Esophagus muscularis mucosa (tissue), 4 donors: Measurements from ENCODE around the gene IL6. TPM values are rescaled to one million over a fixed set of nuclear protein-coding genes. Genes with fewer than 3 reads are reported as not detected.
A peak's percentile ranks its signal among the peaks of the same experiment; 100 is the strongest.
"Not testable (repeated sequence)": the region's sequence is repeated elsewhere in the genome, so short reads cannot be mapped to it uniquely, and the experiment has no call there.

Experiments used
- DNase-seq: peaks from one replicate; pipeline ENCODE4 v3.0.0-alpha.2; 2017; ENCODE audit errors: extremely low spot score
- H3K27ac ChIP-seq, 4 donors: fragments of 200-600 bp; sonication (generic); replicated peaks in 1 of 4; 1 replicate in 3 of 4; 2 replicates in 1 of 4; pipeline ENCODE4 v1.5.1; 2016 to 2019; ENCODE audit warnings: mild to moderate bottlenecking in 1 of 4
- H3K27me3 ChIP-seq, 4 donors: fragments of 200-600 bp; sonication (generic); one replicate each; pipeline versions ENCODE4 v1.5.1 to v1.6.0; 2016 to 2019
- H3K36me3 ChIP-seq, 4 donors: fragments of 200-600 bp; sonication (generic); one replicate each; pipeline ENCODE4 v1.5.1; 2016 to 2019
- H3K4me1 ChIP-seq, 4 donors: fragments of 200-600 bp; sonication (generic); one replicate each; pipeline ENCODE4 v1.5.1; 2016 to 2019
- H3K4me3 ChIP-seq, 4 donors: fragments of 200-600 bp; sonication (generic); 1 replicate in 2 of 4; 2 replicates in 2 of 4; pipeline ENCODE4 v1.5.1; 2016 to 2019; ENCODE audit warnings: mild to moderate bottlenecking in 4 of 4, moderate library complexity in 1 of 4
- H3K9me3 ChIP-seq, 4 donors: fragments of 200-600 bp; sonication (generic); 1 replicate in 3 of 4; 2 replicates in 1 of 4; pipeline ENCODE4 v1.5.1; 2016 to 2019
- CTCF ChIP-seq, 3 experiments: fragments of 200-600 bp in 2 of 3; fragments of 450-650 bp in 1 of 3; sonication (generic) in 2 of 3; IDR thresholded peaks; one replicate each; pipeline ENCODE4 v1.5.1; 2017 to 2019; ENCODE audit warnings: antibody characterized with exemption in 3 of 3, mild to moderate bottlenecking in 2 of 3, moderate library complexity in 1 of 3
- EP300 ChIP-seq: sonication (generic); formaldehyde crosslinking; IDR thresholded peaks from one replicate; pipeline ENCODE4 v1.6.1; 2017; ENCODE audit warnings: antibody characterized with exemption
- POLR2A ChIP-seq: fragments of 450-650 bp; IDR thresholded peaks from one replicate; pipeline ENCODE4 v1.6.1; 2017; ENCODE audit warnings: antibody characterized with exemption, moderate library complexity, mild to moderate bottlenecking, low read depth
- POLR2AphosphoS5 ChIP-seq, 2 donors: sonication (generic); formaldehyde crosslinking; IDR thresholded peaks; one replicate each; pipeline ENCODE4 v1.6.1; 2017; ENCODE audit warnings: antibody characterized with exemption in 2 of 2
- WGBS: methylation state at CpG from one replicate; pipeline ENCODE4 v1.1.5; 2018; 5-methylcytosine and 5-hydroxymethylcytosine counted together
- intact Hi-C: fragments of 100-400 bp; cut with DNase I; formaldehyde crosslinking; loops from one replicate; pipeline ENCODE4 v1.15.1; 2023
- total RNA-seq, 4 donors: library from RNA; depleted of rRNA; stranded (reverse); fragments of >200 nt; gene quantifications; one replicate each; pipeline versions ENCODE4 v1.1.0 to v1.2.1, GENCODE V29; 2016

Gene IL6
- total RNA-seq = 10 to 100 TPM in 1 of 4 donors, 1 to 10 TPM in 2, under 1 TPM in 1; 0.83 to 51.4 (median 3.4) TPM

GRCh38 chr7:22726907-22727713 lies at the start of gene IL6:
IL6 (plus strand) TSS chr7:22727200; CDS start chr7:22727263, 63 bp downstream.
- Histone ChIP-seq H3K27ac (peak within 1 kb of the TSS; percentile 77 to 87 (median 84)), H3K4me1 (peaks cover 57 to 77% (median 75%) of the 10 kb centered on the region in 4 donors), H3K27me3 (no peaks in the 10 kb centered on the region), H3K36me3 (no peaks in the 10 kb centered on the region), H3K9me3 (no peaks in the 10 kb centered on the region), H3K4me3 (peak within 1 kb of the TSS; percentile 46 to 59 (median 50))
- no peak for DNase-seq
- 36% methylated on average over 15 of the region's 28 CpGs for WGBS
- TF ChIP-seq POLR2A (no peak), EP300 (no peak), POLR2AphosphoS5 (IDR thresholded peaks at IDR 0.05) (peak; percentile 27 to 71)
- intact Hi-C loops = loop anchor here (2.0 to 10.0 kb wide), 2 partner anchors 166 to 328 kb away; no protein-coding TSS in a partner anchor

GRCh38 chr7:22677263-22677662 lies 49.7 kb upstream of the IL6 start:
- H3K4me3 ChIP-seq, intact Hi-C loops, H3K27ac ChIP-seq, H3K36me3 ChIP-seq, H3K27me3 ChIP-seq, DNase-seq, H3K9me3 ChIP-seq, H3K4me1 ChIP-seq: not testable (repeated sequence)
- WGBS = 75% methylated on average over 5 of the region's 5 CpGs

GRCh38 chr7:22677680-22678079 lies 49.3 kb upstream of the IL6 start:
- Histone ChIP-seq H3K9me3 (no peaks in the 10 kb centered on the region), H3K4me1 (peaks cover 0 to 7% (median 0%) of the 10 kb centered on the region in 4 donors), H3K4me3 (no peak overlapping the region), H3K27ac (no peak overlapping the region), H3K36me3 (no peaks in the 10 kb centered on the region), H3K27me3 (no peaks in the 10 kb centered on the region)
- WGBS = 72% methylated on average over 6 of the region's 6 CpGs
- no peak for DNase-seq
- intact Hi-C loops = no loop called here
- no peak for TF ChIP-seq CTCF (IDR thresholded peaks at IDR 0.05)
- TF ChIP-seq POLR2AphosphoS5 (IDR thresholded peaks at IDR 0.05) = no peak
- TF ChIP-seq POLR2A = no peak
- TF ChIP-seq EP300 = no peak

- Histone ChIP-seq H3K4me3 (no peak overlapping the region), H3K4me1 (peaks cover 0 to 2% (median 0%) of the 10 kb centered on the region in 4 donors), H3K36me3 (no peaks in the 10 kb centered on the region), H3K9me3 (no peaks in the 10 kb centered on the region), H3K27ac (no peak overlapping the region), H3K27me3 (no peaks in the 10 kb centered on the region)
- no peak for DNase-seq
- 73% methylated on average over 5 of the region's 5 CpGs for WGBS
- TF ChIP-seq POLR2A (no peak), POLR2AphosphoS5 (IDR thresholded peaks at IDR 0.05) (no peak), CTCF (IDR thresholded peaks at IDR 0.05) (no peak), EP300 (no peak)
- intact Hi-C loops = no loop called here
Observed at GRCh38 chr7:22680482-22680911, 46.5 kb upstream of the IL6 start.

- Histone ChIP-seq H3K4me1 (no peaks in the 10 kb centered on the region), H3K27ac (no peak overlapping the region), H3K36me3 (no peaks in the 10 kb centered on the region), H3K27me3 (no peaks in the 10 kb centered on the region), H3K4me3 (no peak overlapping the region), H3K9me3 (no peaks in the 10 kb centered on the region)
- 79% methylated on average over 2 of the region's 2 CpGs for WGBS
- no peak for DNase-seq
- intact Hi-C loops = no loop called here
- TF ChIP-seq CTCF (IDR thresholded peaks at IDR 0.05) (no peak), POLR2A (no peak), EP300 (no peak), POLR2AphosphoS5 (IDR thresholded peaks at IDR 0.05) (no peak)
Observed at GRCh38 chr7:22681312-22681711, 45.7 kb upstream of the IL6 start.
